Measurements from ENCODE around the gene ATP11A. TPM values are rescaled to one million over a fixed set of nuclear protein-coding genes. Genes with fewer than 3 reads are reported as not detected.
A peak's percentile ranks its signal among the peaks of the same experiment; 100 is the strongest.

The ATP11A gene
- total RNA-seq, 1 experiment from 2014 or later = 232 TPM

- H3K4me1 Mint-ChIP-seq (ENCODE audit: low read depth, unreplicated experiment) = peaks cover 66% of the 10 kb centered on the region
- H3K4me1 ChIP-seq = peaks cover 76% of the 10 kb centered on the region
- H3K4me3 ChIP-seq (ENCODE audit: low read depth, low read length) = no peak overlapping the region
- peak overlapping the region; percentile 27 for H3K4me3 Mint-ChIP-seq (ENCODE audit: unreplicated experiment)
- no peaks in the 10 kb centered on the region for H3K9me3 ChIP-seq
- POLR2A ChIA-PET = no interaction called here
- CTCF ChIA-PET = no interaction called here
- no TSS peak for BruUV-seq (replicated peaks)
- H3K36me3 ChIP-seq (ENCODE audit: control insufficient read depth, insufficient read depth, low read length) = no peaks in the 10 kb centered on the region; the same call in 1 of the 2 replicates
- H3K27me3 ChIP-seq (replicated peaks; ENCODE audit: control insufficient read depth, insufficient read depth, low read length) = no peaks in the 10 kb centered on the region
- no peak for TF ChIP-seq CTCF (IDR thresholded peaks at IDR 0.05; ENCODE audit: insufficient read depth in 1 of 2, low read depth in 1 of 2, low read length in 1 of 2, severe bottlenecking in 1 of 2, unreplicated experiment in 1 of 2)
- H3K36me3 Mint-ChIP-seq (ENCODE audit: insufficient read depth, unreplicated experiment) = peaks cover 77% of the 10 kb centered on the region
- H3K9me3 Mint-ChIP-seq (ENCODE audit: unreplicated experiment) = no peaks in the 10 kb centered on the region
- H3K27me3 Mint-ChIP-seq (ENCODE audit: insufficient read depth, unreplicated experiment) = no peaks in the 10 kb centered on the region
- peak in 1 of 2 experiments; percentile 31 for DNase-seq
- H3K27ac Mint-ChIP-seq (ENCODE audit: unreplicated experiment) = peak overlapping the region; percentile 76
- intact Hi-C loops (cut with micrococcal nuclease; ENCODE audit: unreplicated experiment) = loop anchor here (10.0 kb wide), 1 partner anchor 159 kb away; no protein-coding TSS in a partner anchor
These were observed 26.1 kb downstream of the ATP11A start for GRCh38 chr13:112715715-112716460.

GRCh38 chr13:112716461-112716820 is 26.6 kb downstream of the ATP11A start:
- peaks cover 71% of the 10 kb centered on the region for H3K4me1 Mint-ChIP-seq (ENCODE audit: low read depth, unreplicated experiment)
- Histone ChIP-seq H3K9me3 (no peaks in the 10 kb centered on the region), H3K4me1 (peaks cover 77% of the 10 kb centered on the region), H3K36me3 (ENCODE audit: control insufficient read depth, insufficient read depth, low read length) (peaks cover 2% of the 10 kb centered on the region), H3K27me3 (replicated peaks; ENCODE audit: control insufficient read depth, insufficient read depth, low read length) (no peaks in the 10 kb centered on the region), H3K4me3 (ENCODE audit: low read depth, low read length) (no peak overlapping the region)
- peak overlapping the region; percentile 27 for H3K4me3 Mint-ChIP-seq (ENCODE audit: unreplicated experiment)
- BruUV-seq (replicated peaks) = no TSS peak
- no peaks in the 10 kb centered on the region for H3K9me3 Mint-ChIP-seq (ENCODE audit: unreplicated experiment)
- ChIA-PET POLR2A (no interaction called here), CTCF (no interaction called here)
- peak overlapping the region; percentile 76 for H3K27ac Mint-ChIP-seq (ENCODE audit: unreplicated experiment)
- no peak for TF ChIP-seq CTCF (IDR thresholded peaks at IDR 0.05; ENCODE audit: insufficient read depth in 1 of 2, low read depth in 1 of 2, low read length in 1 of 2, severe bottlenecking in 1 of 2, unreplicated experiment in 1 of 2)
- H3K36me3 Mint-ChIP-seq (ENCODE audit: insufficient read depth, unreplicated experiment) = peaks cover 77% of the 10 kb centered on the region
- DNase-seq = peak in 1 of 2 experiments; percentile 27
- intact Hi-C loops (cut with micrococcal nuclease; ENCODE audit: unreplicated experiment) = loop anchor here (10.0 kb wide), 1 partner anchor 158 kb away; no protein-coding TSS in a partner anchor
- H3K27me3 Mint-ChIP-seq (ENCODE audit: insufficient read depth, unreplicated experiment) = no peaks in the 10 kb centered on the region

- no peaks in the 10 kb centered on the region for H3K27me3 ChIP-seq (replicated peaks; ENCODE audit: control insufficient read depth, insufficient read depth, low read length)
- H3K27me3 Mint-ChIP-seq (ENCODE audit: insufficient read depth, unreplicated experiment) = no peaks in the 10 kb centered on the region
- CTCF ChIA-PET = no interaction called here
- intact Hi-C loops (cut with micrococcal nuclease; ENCODE audit: unreplicated experiment) = loop anchor here (10.0 kb wide), 1 partner anchor 158 kb away; no protein-coding TSS in a partner anchor
- H3K4me1 ChIP-seq = peaks cover 81% of the 10 kb centered on the region
- H3K36me3 ChIP-seq (ENCODE audit: control insufficient read depth, insufficient read depth, low read length) = peaks cover 3% of the 10 kb centered on the region
- BruUV-seq (replicated peaks) = no TSS peak
- TF ChIP-seq CTCF (IDR thresholded peaks at IDR 0.05; ENCODE audit: insufficient read depth in 1 of 2, low read depth in 1 of 2, low read length in 1 of 2, severe bottlenecking in 1 of 2, unreplicated experiment in 1 of 2) = no peak
- POLR2A ChIA-PET = no interaction called here
- H3K9me3 ChIP-seq = no peaks in the 10 kb centered on the region
- peaks cover 73% of the 10 kb centered on the region for H3K36me3 Mint-ChIP-seq (ENCODE audit: insufficient read depth, unreplicated experiment)
- peaks cover 76% of the 10 kb centered on the region for H3K4me1 Mint-ChIP-seq (ENCODE audit: low read depth, unreplicated experiment)
- DNase-seq = peak in 1 of 2 experiments; percentile 11
- H3K4me3 ChIP-seq (ENCODE audit: low read depth, low read length) = no peak overlapping the region
- no peaks in the 10 kb centered on the region for H3K9me3 Mint-ChIP-seq (ENCODE audit: unreplicated experiment)
- peak overlapping the region; percentile 63 for H3K27ac Mint-ChIP-seq (ENCODE audit: unreplicated experiment)
- no peak overlapping the region for H3K4me3 Mint-ChIP-seq (ENCODE audit: unreplicated experiment)
These were observed 27.1 kb downstream of the ATP11A start for GRCh38 chr13:112716841-112717520.

All from Caco-2 (cell line).